SK-N-SH (cell line): ENCODE results near the gene MCTP1. TPM values are rescaled to one million over a fixed set of nuclear protein-coding genes. Genes with fewer than 3 reads are reported as not detected.

ENCODE experiments used
- CTCF ChIA-PET: fragments of 300-600, 350-600 bp; formaldehyde crosslinking; extraction: SDS; loops from one replicate; lab custom pipeline; 2021; lab: Yijun Ruan, JAX
- POLR2A ChIA-PET: fragments of 350-600 bp; sonication (Branson Sonifier 250); formaldehyde crosslinking; extraction: SDS; loops from one replicate; lab custom pipeline; 2020; ENCODE audit warnings: antibody characterized with exemption, inconsistent platforms; lab: Yijun Ruan, JAX
- DNase-seq: peaks from one replicate; pipeline ENCODE4 v3.0.0; 2012
- H2AFZ ChIP-seq: fragments of 200-600 bp; sonication (generic); 2 replicates; pipeline ENCODE4 v1.8.1; 2016; ENCODE audit warnings: antibody characterized with exemption, mild to moderate bottlenecking, low read depth
- H3F3A ChIP-seq: fragments of 200-600 bp; sonication (generic); replicated peaks from 2 replicates; pipeline ENCODE3; 2016; ENCODE audit warnings: antibody characterized with exemption, mild to moderate bottlenecking; ENCODE audit not compliant: insufficient read depth
- H3K27ac ChIP-seq, 2 experiments: fragments of 200-500 bp in 1 of 2; fragments of 200-600 bp in 1 of 2; sonication (Bioruptor generic) in 1 of 2; sonication (generic), shearing (Covaris generic) in 1 of 2; 2 replicates each; pipeline versions ENCODE4 v1.5.1 to v1.6.1; 2014 to 2016; ENCODE audit warnings: low read depth in 2 of 2, inconsistent platforms in 1 of 2, low read length in 1 of 2, mild to moderate bottlenecking in 1 of 2, mixed read lengths in 1 of 2
- H3K27me3 ChIP-seq: fragments of 200-600 bp; sonication (generic), shearing (Covaris generic); 2 replicates; pipeline ENCODE4 v1.6.1; 2016; ENCODE audit warnings: mixed run types; ENCODE audit not compliant: insufficient read depth
- H3K36me3 ChIP-seq, 2 experiments: fragments of 200-500 bp in 1 of 2; fragments of 200-600 bp in 1 of 2; sonication (Bioruptor generic) in 1 of 2; sonication (generic) in 1 of 2; replicated peaks in 1 of 2; 2 replicates each; pipeline versions ENCODE3 to v1.5.1; 2014 to 2016; ENCODE audit warnings: low read length in 1 of 2, mild to moderate bottlenecking in 1 of 2; ENCODE audit not compliant: insufficient read depth in 2 of 2, control insufficient read depth in 1 of 2
- H3K4me1 ChIP-seq, 2 experiments: fragments of 200-500 bp in 1 of 2; fragments of 200-600 bp in 1 of 2; sonication (Bioruptor generic) in 1 of 2; sonication (generic), shearing (Covaris generic) in 1 of 2; 2 replicates each; pipeline versions ENCODE4 v1.5.1 to v1.6.1; 2014 to 2016; ENCODE audit warnings: low read depth in 1 of 2, low read length in 1 of 2, mixed run types in 1 of 2; ENCODE audit not compliant: insufficient read depth in 2 of 2, control insufficient read depth in 1 of 2
- H3K4me2 ChIP-seq: fragments of 200-600 bp; sonication (generic), shearing (Covaris generic); 2 replicates; pipeline ENCODE4 v1.6.1; 2017; ENCODE audit warnings: mixed run types
- H3K4me3 ChIP-seq, 2 experiments: fragments of 200-500 bp in 1 of 2; fragments of 200-600 bp in 1 of 2; sonication (Bioruptor generic) in 1 of 2; sonication (generic), shearing (Covaris generic) in 1 of 2; 2 replicates each; pipeline versions ENCODE4 v1.5.1 to v1.8.1; 2014 to 2016; ENCODE audit warnings: low read depth in 2 of 2, inconsistent platforms in 1 of 2, low read length in 1 of 2, mild to moderate bottlenecking in 1 of 2, mixed read lengths in 1 of 2, moderate library complexity in 1 of 2
- H3K79me2 ChIP-seq: fragments of 200-600 bp; sonication (generic); 2 replicates; pipeline ENCODE4 v1.8.1; 2017; ENCODE audit warnings: mild to moderate bottlenecking; ENCODE audit not compliant: insufficient read depth
- H3K9ac ChIP-seq: fragments of 200-600 bp; sonication (generic); 2 replicates; pipeline ENCODE4 v1.6.1; 2017; ENCODE audit warnings: mixed run types
- H3K9me2 ChIP-seq: fragments of 200-600 bp; sonication (generic); 2 replicates; pipeline ENCODE4 v1.6.1; 2017; ENCODE audit warnings: mixed run types
- H3K9me3 ChIP-seq: fragments of 200-600 bp; sonication (generic); 2 replicates; pipeline ENCODE4 v1.6.1; 2017; ENCODE audit warnings: mixed run types, mild to moderate bottlenecking, moderate library complexity
- H4K20me1 ChIP-seq: fragments of 200-600 bp; sonication (generic); 2 replicates; pipeline ENCODE4 v1.6.1; 2017; ENCODE audit warnings: mild to moderate bottlenecking, mixed run types; ENCODE audit not compliant: insufficient read depth
- CHD2 ChIP-seq: fragments of 150-350 bp; IDR thresholded peaks from 2 replicates; pipeline ENCODE4 v1.6.1; 2018; ENCODE audit warnings: low read length; ENCODE audit not compliant: partially characterized antibody
- EZH2phosphoT487 ChIP-seq: fragments of 200-600 bp; sonication (generic); IDR thresholded peaks from 2 replicates; pipeline ENCODE4 v1.6.1; 2017; ENCODE audit warnings: low read depth, mixed run types, mild to moderate bottlenecking, antibody characterized with exemption, moderate library complexity, borderline replicate concordance
- FOXM1 ChIP-seq: IDR thresholded peaks from 2 replicates; pipeline ENCODE4 v1.4.0; 2012; ENCODE audit warnings: low read depth, mild to moderate bottlenecking
- GABPA ChIP-seq: IDR thresholded peaks from 2 replicates; pipeline ENCODE4 v1.4.0; 2012; ENCODE audit warnings: low read depth, mild to moderate bottlenecking
- JUND ChIP-seq: IDR thresholded peaks from 2 replicates; pipeline ENCODE4 v1.4.0; 2012
- RAD21 ChIP-seq: IDR thresholded peaks from 2 replicates; pipeline ENCODE4 v1.6.1; 2012; ENCODE audit warnings: mild to moderate bottlenecking, low read length
- RCOR1 ChIP-seq: fragments of 150-350 bp; IDR thresholded peaks from 2 replicates; pipeline ENCODE4 v1.6.1; 2017; ENCODE audit warnings: antibody characterized with exemption, low read length
- RFX5 ChIP-seq: IDR thresholded peaks from 2 replicates; pipeline ENCODE4 v1.6.1; 2012; ENCODE audit warnings: mild to moderate bottlenecking, improper control_type of control experiment, low read length
- RXRA ChIP-seq: IDR thresholded peaks from 2 replicates; pipeline ENCODE4 v1.4.0; 2012; ENCODE audit warnings: low read depth, mild to moderate bottlenecking, borderline replicate concordance
- SIN3A ChIP-seq: IDR thresholded peaks from 2 replicates; pipeline ENCODE4 v1.6.1; 2012; ENCODE audit warnings: low read depth, mild to moderate bottlenecking, low read length, moderate library complexity, borderline replicate concordance
- TCF12 ChIP-seq: IDR thresholded peaks from 2 replicates; pipeline ENCODE4 v1.4.0; 2012
- WGBS: methylation state at CpG from one replicate; pipeline ENCODE4 v1.1.6; 2017; ENCODE audit warnings: low lambda C conversion rate; 5-methylcytosine and 5-hydroxymethylcytosine counted together
- polyA plus RNA-seq, 3 experiments: library from polyadenylated mRNA; depleted of rRNA; stranded (reverse); fragments of >200 nt; gene quantifications; 2 replicates each; pipeline ENCODE4 v1.2.3, GENCODE V29; 2012
- TF ChIP-seq, protein P1 (sequence below): IDR thresholded peaks from 2 replicates; pipeline ENCODE4 v1.6.1; 2012; ENCODE audit warnings: mild to moderate bottlenecking, low read depth, low read length, moderate library complexity
- TF ChIP-seq, protein P2 (sequence below): fragments of 150-350 bp; IDR thresholded peaks from 2 replicates; pipeline ENCODE4 v1.6.1; 2016; ENCODE audit warnings: mild to moderate bottlenecking, low read depth, low read length
- TF ChIP-seq, protein P3 (sequence below): fragments of 200-600 bp; sonication (generic); IDR thresholded peaks from 2 replicates; pipeline ENCODE4 v1.6.1; 2017; ENCODE audit warnings: antibody characterized with exemption, mild to moderate bottlenecking, moderate library complexity

The MCTP1 gene
- polyA plus RNA-seq, 1 of the 3 experiments (the other 2 are of a cell fraction): 0.53 TPM

DNA sequence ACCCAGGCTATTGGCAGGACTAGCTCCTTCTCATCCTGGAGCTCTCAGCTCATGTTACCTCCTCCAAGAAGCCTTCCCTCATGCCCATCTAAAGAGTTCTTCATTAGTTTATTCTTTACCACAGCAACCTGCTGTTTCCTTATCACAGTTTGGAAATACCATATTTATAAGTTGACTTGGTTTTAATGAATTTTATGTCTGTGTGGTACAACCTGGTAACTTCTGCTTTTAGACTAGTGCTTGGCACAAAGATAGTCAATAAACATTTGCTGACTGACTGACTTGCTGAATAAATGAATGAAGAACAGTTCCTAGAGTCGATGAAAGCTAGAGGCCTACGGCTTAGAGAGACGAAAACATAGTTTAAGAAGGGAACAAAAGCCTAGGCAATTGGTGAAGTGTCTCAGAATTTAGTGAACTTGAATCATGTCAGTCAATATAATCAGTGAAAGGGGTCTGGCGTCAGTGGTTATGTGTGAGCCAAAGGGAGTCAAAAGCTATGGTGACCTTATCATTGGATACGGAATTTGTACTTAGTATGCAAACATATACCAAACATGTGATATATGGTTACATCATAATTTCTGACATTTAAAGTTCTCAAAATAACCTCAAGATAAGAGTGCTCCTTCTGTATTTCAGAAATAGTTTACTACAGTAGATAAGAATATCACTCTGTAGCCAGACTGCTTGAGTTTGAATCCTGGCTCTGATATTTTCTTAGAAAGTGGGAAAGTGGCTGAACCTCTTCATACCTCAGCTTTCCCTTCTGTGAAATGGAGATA, 239.5 kb downstream of the MCTP1 start:
- H4K20me1 ChIP-seq: no peaks in the 10 kb centered on the region
- H3K9me3 ChIP-seq: no peaks in the 10 kb centered on the region
- no peaks in the 10 kb centered on the region for H3F3A ChIP-seq
- no peak for DNase-seq
- H3K9ac ChIP-seq: no peak overlapping the region
- H3K79me2 ChIP-seq: no peaks in the 10 kb centered on the region
- WGBS: 18% methylated on average over 5 of the region's 5 CpGs
- H2AFZ ChIP-seq: no peak overlapping the region
- no peaks in the 10 kb centered on the region for H3K27me3 ChIP-seq
- no peak overlapping the region for H3K4me2 ChIP-seq
- ChIA-PET POLR2A (no interaction called here), CTCF (no interaction called here)
- H3K27ac ChIP-seq: no peak overlapping the region
- no peak overlapping the region for H3K4me3 ChIP-seq
- TF ChIP-seq SIN3A (no peak), RXRA (no peak), EZH2phosphoT487 (no peak), RCOR1 (no peak)
- TF ChIP-seq, protein P1, sequence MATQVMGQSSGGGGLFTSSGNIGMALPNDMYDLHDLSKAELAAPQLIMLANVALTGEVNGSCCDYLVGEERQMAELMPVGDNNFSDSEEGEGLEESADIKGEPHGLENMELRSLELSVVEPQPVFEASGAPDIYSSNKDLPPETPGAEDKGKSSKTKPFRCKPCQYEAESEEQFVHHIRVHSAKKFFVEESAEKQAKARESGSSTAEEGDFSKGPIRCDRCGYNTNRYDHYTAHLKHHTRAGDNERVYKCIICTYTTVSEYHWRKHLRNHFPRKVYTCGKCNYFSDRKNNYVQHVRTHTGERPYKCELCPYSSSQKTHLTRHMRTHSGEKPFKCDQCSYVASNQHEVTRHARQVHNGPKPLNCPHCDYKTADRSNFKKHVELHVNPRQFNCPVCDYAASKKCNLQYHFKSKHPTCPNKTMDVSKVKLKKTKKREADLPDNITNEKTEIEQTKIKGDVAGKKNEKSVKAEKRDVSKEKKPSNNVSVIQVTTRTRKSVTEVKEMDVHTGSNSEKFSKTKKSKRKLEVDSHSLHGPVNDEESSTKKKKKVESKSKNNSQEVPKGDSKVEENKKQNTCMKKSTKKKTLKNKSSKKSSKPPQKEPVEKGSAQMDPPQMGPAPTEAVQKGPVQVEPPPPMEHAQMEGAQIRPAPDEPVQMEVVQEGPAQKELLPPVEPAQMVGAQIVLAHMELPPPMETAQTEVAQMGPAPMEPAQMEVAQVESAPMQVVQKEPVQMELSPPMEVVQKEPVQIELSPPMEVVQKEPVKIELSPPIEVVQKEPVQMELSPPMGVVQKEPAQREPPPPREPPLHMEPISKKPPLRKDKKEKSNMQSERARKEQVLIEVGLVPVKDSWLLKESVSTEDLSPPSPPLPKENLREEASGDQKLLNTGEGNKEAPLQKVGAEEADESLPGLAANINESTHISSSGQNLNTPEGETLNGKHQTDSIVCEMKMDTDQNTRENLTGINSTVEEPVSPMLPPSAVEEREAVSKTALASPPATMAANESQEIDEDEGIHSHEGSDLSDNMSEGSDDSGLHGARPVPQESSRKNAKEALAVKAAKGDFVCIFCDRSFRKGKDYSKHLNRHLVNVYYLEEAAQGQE: no peak
- no peaks in the 10 kb centered on the region for H3K9me2 ChIP-seq
- H3K36me3 ChIP-seq: no peaks in the 10 kb centered on the region
- H3K4me1 ChIP-seq: no peaks in the 10 kb centered on the region

DNA sequence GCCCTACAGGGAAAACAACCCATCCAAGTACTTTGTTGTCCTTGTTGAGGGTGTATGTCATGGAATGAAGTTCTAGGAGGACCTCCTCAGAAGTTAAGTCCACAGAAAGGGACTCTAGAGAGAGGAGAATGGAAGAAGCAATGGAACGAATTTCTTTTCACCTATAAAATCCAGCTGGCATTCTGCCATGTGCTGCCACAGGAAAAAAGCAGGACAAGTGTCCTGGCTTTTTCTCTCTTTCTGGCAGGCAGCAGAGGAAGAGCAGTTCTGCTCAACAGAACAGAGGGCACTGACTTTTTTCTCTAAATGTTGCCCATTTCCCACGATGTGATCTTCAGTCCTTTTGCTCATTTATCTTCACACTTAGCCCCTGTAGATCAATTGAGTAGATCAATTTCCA, 240.8 kb downstream of the MCTP1 start:
- no peaks in the 10 kb centered on the region for H3K27me3 ChIP-seq
- H3K4me2 ChIP-seq: no peak overlapping the region
- WGBS: 6% methylated on average over 2 of the region's 2 CpGs
- no peaks in the 10 kb centered on the region for H3K9me2 ChIP-seq
- no peaks in the 10 kb centered on the region for H4K20me1 ChIP-seq
- H3K36me3 ChIP-seq: no peaks in the 10 kb centered on the region
- no peak overlapping the region for H3K9ac ChIP-seq
- no peaks in the 10 kb centered on the region for H3K79me2 ChIP-seq
- H3K9me3 ChIP-seq: no peaks in the 10 kb centered on the region
- H2AFZ ChIP-seq: no peak overlapping the region
- DNase-seq: no peak
- H3K4me3 ChIP-seq: no peak overlapping the region
- H3K4me1 ChIP-seq: no peaks in the 10 kb centered on the region
- POLR2A ChIA-PET: no interaction called here
- H3F3A ChIP-seq: no peaks in the 10 kb centered on the region
- CTCF ChIA-PET: interaction anchor here (0.9 kb wide), 1 partner anchor 21 kb away, joined by 3 read pairs; no protein-coding TSS in a partner anchor
- H3K27ac ChIP-seq: no peak overlapping the region
- no peak for TF ChIP-seq RAD21
- TF ChIP-seq, protein P2, sequence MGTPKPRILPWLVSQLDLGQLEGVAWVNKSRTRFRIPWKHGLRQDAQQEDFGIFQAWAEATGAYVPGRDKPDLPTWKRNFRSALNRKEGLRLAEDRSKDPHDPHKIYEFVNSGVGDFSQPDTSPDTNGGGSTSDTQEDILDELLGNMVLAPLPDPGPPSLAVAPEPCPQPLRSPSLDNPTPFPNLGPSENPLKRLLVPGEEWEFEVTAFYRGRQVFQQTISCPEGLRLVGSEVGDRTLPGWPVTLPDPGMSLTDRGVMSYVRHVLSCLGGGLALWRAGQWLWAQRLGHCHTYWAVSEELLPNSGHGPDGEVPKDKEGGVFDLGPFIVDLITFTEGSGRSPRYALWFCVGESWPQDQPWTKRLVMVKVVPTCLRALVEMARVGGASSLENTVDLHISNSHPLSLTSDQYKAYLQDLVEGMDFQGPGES: no peak
- TF ChIP-seq RFX5: no peak
- no peak for TF ChIP-seq JUND
- TF ChIP-seq, protein P1: no peak
- TF ChIP-seq FOXM1: no peak
- TF ChIP-seq GABPA: no peak
- TF ChIP-seq, protein P3, sequence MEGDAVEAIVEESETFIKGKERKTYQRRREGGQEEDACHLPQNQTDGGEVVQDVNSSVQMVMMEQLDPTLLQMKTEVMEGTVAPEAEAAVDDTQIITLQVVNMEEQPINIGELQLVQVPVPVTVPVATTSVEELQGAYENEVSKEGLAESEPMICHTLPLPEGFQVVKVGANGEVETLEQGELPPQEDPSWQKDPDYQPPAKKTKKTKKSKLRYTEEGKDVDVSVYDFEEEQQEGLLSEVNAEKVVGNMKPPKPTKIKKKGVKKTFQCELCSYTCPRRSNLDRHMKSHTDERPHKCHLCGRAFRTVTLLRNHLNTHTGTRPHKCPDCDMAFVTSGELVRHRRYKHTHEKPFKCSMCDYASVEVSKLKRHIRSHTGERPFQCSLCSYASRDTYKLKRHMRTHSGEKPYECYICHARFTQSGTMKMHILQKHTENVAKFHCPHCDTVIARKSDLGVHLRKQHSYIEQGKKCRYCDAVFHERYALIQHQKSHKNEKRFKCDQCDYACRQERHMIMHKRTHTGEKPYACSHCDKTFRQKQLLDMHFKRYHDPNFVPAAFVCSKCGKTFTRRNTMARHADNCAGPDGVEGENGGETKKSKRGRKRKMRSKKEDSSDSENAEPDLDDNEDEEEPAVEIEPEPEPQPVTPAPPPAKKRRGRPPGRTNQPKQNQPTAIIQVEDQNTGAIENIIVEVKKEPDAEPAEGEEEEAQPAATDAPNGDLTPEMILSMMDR: no peak
- TF ChIP-seq TCF12: no peak
- no peak for TF ChIP-seq CHD2
